Gastrocnemius medialis (tissue), 4 donors: ENCODE results near the gene ZNF672.

Experiments used
- CTCF ChIP-seq, 5 experiments: fragments of 450-650 bp in 3 of 5; fragments of 200-600 bp in 2 of 5; sonication (generic) in 2 of 5; IDR thresholded peaks in 4 of 5; conservative IDR thresholded peaks in 1 of 5; 1 replicate in 4 of 5; 2 replicates in 1 of 5; pipeline ENCODE4 v1.5.1; 2016 to 2019; ENCODE audit warnings: antibody characterized with exemption in 5 of 5, mild to moderate bottlenecking in 3 of 5, moderate library complexity in 3 of 5
- POLR2A ChIP-seq, 2 donors: fragments of 450-650 bp; IDR thresholded peaks; one replicate each; pipeline ENCODE4 v1.6.1; 2017; ENCODE audit warnings: antibody characterized with exemption in 2 of 2, mild to moderate bottlenecking in 2 of 2, moderate library complexity in 2 of 2

DNA sequence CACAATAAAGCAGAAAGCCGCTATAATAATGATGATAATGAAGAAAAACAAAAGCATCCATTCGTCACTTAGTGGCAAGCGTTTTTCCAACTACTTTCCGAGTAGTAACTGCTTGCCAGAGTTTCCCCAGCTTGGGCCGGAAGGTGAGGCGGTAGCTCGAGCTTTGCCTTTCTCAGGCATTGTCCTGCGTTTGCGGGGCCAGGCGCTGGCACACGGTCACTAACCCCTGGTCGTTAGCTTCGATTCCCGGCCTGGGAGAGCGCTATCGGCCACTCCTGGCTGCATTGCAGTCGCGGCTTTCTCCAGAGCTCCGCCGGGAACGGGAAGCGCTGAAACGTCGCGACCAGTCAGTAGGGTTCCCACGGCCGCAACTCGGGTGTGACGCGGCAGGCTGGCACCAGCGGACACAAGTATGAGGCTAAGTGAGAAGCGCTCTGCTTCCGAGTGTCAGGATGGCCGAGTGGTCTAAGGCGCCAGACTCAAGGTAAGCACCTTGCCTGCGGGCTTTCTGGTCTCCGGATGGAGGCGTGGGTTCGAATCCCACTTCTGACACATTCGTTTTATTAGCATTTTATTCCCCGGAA lies 35.5 kb downstream of the ZNF672 start:
- no peak for TF ChIP-seq CTCF (IDR thresholded peaks at IDR 0.05 in 4 of 5, conservative IDR thresholded peaks at IDR 0.05 in 1 of 5)
- peak in 1 of 2 donors; percentile 31 for TF ChIP-seq POLR2A (IDR thresholded peaks at IDR 0.05)
